Glutamatergic neuron (in vitro differentiated cells): ENCODE results near the gene ANO1. TPM values are rescaled to one million over a fixed set of nuclear protein-coding genes. Genes with fewer than 3 reads are reported as not detected.

Source experiments
- DNase-seq: peaks from one replicate; pipeline ENCODE4 v3.0.0; 2022
- H3K27ac Mint-ChIP-seq: one replicate; pipeline ENCODE4 v1.8.0; 2020; ENCODE audit warnings: mild to moderate bottlenecking, mixed read lengths, inconsistent platforms; ENCODE audit not compliant: unreplicated experiment
- H3K27me3 Mint-ChIP-seq: one replicate; pipeline ENCODE4 v1.8.0; 2020; ENCODE audit warnings: mild to moderate bottlenecking, moderate library complexity, mixed read lengths, inconsistent platforms; ENCODE audit not compliant: unreplicated experiment
- H3K36me3 Mint-ChIP-seq: one replicate; pipeline ENCODE4 v1.8.0; 2020; ENCODE audit warnings: mild to moderate bottlenecking, mixed read lengths, inconsistent platforms; ENCODE audit not compliant: unreplicated experiment
- H3K4me1 Mint-ChIP-seq: one replicate; pipeline ENCODE4 v1.8.0; 2020; ENCODE audit warnings: mild to moderate bottlenecking, low read depth, mixed read lengths, inconsistent platforms; ENCODE audit not compliant: unreplicated experiment
- H3K4me3 Mint-ChIP-seq: one replicate; pipeline ENCODE4 v1.8.0; 2020; ENCODE audit warnings: mild to moderate bottlenecking, mixed read lengths, inconsistent platforms; ENCODE audit not compliant: unreplicated experiment
- H3K9me3 Mint-ChIP-seq: one replicate; pipeline ENCODE4 v1.8.0; 2020; ENCODE audit warnings: mild to moderate bottlenecking, moderate library complexity, mixed read lengths, inconsistent platforms; ENCODE audit not compliant: unreplicated experiment
- total RNA-seq: library from RNA; stranded (reverse); fragmentation: NEBNext Ultra II Directional; extraction: Animal tissue kit (Norgen Biotek cat#: 25700); gene quantifications from one replicate; pipeline ENCODE4 v1.2.1, GENCODE V29; 2021; ENCODE audit not compliant: unreplicated experiment
- TF ChIP-seq, protein P1 (sequence below): fragments of 200-600 bp; sonication (generic); IDR thresholded peaks from one replicate; pipeline ENCODE4 v1.5.0; 2021; ENCODE audit not compliant: partially characterized antibody, unreplicated experiment

Gene ANO1
- total RNA-seq, 1 donor from 2014 or later = not detected

DNA sequence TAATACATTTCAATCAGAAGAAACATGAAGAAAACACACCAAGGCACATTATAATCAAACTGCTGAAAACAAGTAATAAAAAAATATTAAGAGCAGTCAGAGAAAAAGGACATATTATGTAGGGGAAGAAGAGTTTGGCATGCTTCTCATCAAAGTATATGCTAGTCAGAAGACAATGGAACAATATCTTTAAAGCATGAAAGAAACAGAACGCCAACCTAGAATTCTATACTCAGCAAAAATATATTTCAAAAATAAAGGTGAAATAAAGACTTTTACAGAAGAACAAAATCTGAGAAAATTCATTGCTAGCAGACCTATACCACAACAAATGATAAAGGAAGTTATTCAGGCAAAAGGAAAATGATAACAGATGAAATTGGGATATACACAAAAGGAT is 34.6 kb upstream of the ANO1 start:
- H3K27ac Mint-ChIP-seq = no peak overlapping the region
- peaks cover 5% of the 10 kb centered on the region for H3K9me3 Mint-ChIP-seq
- peaks cover 21% of the 10 kb centered on the region for H3K36me3 Mint-ChIP-seq
- TF ChIP-seq, protein P1, sequence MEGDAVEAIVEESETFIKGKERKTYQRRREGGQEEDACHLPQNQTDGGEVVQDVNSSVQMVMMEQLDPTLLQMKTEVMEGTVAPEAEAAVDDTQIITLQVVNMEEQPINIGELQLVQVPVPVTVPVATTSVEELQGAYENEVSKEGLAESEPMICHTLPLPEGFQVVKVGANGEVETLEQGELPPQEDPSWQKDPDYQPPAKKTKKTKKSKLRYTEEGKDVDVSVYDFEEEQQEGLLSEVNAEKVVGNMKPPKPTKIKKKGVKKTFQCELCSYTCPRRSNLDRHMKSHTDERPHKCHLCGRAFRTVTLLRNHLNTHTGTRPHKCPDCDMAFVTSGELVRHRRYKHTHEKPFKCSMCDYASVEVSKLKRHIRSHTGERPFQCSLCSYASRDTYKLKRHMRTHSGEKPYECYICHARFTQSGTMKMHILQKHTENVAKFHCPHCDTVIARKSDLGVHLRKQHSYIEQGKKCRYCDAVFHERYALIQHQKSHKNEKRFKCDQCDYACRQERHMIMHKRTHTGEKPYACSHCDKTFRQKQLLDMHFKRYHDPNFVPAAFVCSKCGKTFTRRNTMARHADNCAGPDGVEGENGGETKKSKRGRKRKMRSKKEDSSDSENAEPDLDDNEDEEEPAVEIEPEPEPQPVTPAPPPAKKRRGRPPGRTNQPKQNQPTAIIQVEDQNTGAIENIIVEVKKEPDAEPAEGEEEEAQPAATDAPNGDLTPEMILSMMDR = no peak
- H3K4me1 Mint-ChIP-seq = no peaks in the 10 kb centered on the region
- DNase-seq = no peak
- no peak overlapping the region for H3K4me3 Mint-ChIP-seq
- no peaks in the 10 kb centered on the region for H3K27me3 Mint-ChIP-seq

DNA sequence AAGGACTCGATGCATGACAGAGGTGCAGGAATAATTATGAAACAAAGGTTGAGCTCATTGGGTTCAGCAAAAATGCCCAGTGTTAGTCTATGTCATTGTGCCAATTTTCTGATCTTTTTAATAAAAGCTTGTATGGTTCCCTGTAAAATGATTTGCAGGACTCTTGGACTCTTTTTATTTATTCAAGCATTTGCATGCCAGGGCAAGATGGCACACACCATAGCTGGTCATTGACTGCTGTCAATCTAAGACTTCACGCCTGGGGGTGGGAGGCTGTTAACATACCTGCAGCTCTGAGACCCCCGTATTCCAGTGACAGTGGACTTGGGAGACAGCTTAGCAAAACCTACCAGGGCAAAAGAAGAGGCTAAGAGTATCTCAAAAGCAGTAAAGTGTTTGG is 32.0 kb upstream of the ANO1 start:
- Mint-ChIP-seq H3K9me3 (peaks cover 4% of the 10 kb centered on the region), H3K36me3 (peaks cover 15% of the 10 kb centered on the region), H3K27ac (no peak overlapping the region), H3K4me3 (no peak overlapping the region), H3K27me3 (peaks cover 2% of the 10 kb centered on the region), H3K4me1 (no peaks in the 10 kb centered on the region)
- TF ChIP-seq, protein P1 = no peak
- DNase-seq = no peak

DNA sequence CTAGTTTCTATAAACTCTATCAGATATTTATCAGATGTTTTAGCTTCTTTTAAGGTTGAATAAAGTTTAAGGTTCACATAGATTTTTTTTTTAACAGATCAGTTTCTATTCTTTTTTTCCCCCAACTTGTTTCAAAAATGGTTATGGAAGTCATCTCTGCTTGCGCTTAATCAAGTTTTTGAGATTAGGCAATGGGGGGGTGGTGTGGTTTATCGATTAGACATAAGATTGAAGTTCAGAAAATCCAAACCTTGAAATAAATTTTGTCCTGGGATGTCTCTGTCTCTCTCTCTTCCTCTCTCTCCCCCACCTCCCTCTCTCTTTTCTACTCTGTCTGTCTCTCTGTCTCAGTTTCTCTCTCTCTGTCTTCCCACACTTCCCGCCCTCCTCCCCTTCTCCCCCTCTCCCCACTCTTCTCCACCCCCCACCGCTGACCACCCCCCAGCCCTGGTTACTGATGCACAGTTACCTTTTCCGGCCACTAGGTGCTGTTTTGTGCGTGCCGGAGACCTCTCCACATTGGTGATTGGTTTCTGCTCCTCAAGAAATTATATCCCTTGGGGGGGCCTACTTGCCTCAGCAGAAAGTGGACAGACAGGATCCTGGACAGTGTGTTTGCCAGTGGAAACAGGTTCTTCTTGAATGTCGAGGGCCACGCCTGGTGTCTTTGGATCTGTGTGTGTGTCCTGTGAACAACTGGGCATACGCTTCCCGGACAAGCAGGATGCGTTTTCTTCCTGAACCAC is 29.7 kb upstream of the ANO1 start:
- Mint-ChIP-seq H3K27me3 (peaks cover 2% of the 10 kb centered on the region), H3K4me1 (no peaks in the 10 kb centered on the region), H3K27ac (no peak overlapping the region), H3K9me3 (peaks cover 3% of the 10 kb centered on the region), H3K36me3 (peaks cover 13% of the 10 kb centered on the region), H3K4me3 (no peak overlapping the region)
- DNase-seq = no peak
- TF ChIP-seq, protein P1 = no peak

DNA sequence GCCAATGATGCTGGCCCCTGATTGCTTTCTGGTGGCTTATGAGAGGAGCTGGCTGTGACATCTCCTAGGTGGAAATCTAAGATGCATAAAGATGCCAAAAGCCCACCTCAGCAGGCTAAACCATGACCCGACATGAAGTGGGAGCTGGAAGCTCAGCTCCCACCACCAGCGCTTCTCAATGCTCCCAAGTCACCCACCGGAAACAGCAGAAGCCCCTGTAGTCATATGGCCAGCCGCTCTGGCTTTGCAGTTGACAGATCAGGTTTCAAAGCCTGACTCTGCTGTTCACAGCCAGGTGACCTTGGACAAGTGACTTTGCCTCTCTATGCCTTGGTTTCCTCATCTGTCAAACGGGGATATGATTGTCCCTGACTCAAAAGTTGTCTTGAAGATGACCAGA is 29.1 kb upstream of the ANO1 start:
- H3K9me3 Mint-ChIP-seq = peaks cover 3% of the 10 kb centered on the region
- peaks cover 13% of the 10 kb centered on the region for H3K36me3 Mint-ChIP-seq
- H3K4me3 Mint-ChIP-seq = no peak overlapping the region
- TF ChIP-seq, protein P1 = no peak
- peaks cover 4% of the 10 kb centered on the region for H3K27me3 Mint-ChIP-seq
- no peak for DNase-seq
- no peaks in the 10 kb centered on the region for H3K4me1 Mint-ChIP-seq
- H3K27ac Mint-ChIP-seq = no peak overlapping the region

DNA sequence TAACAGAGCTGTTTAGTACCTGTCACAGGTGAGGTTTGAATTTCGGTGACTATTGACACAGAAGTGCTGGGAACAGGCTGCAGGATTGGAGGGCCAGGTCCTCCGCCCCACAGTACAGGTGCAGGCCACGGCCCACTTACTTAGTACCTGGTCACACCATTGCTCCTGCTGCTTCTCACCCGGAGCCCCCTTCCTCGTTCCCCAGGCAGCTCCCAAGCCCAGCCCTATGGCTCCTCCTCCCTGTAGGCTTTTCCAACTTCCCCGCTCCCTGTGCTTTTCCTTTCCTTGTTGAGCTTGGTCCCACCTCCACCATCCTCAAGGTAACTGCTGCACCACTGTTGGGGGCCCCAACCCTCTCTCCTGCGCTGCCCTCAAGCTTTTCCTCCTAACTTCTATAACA is 27.9 kb upstream of the ANO1 start:
- no peak for DNase-seq
- Mint-ChIP-seq H3K4me1 (no peaks in the 10 kb centered on the region), H3K4me3 (no peak overlapping the region), H3K27ac (no peak overlapping the region), H3K36me3 (peaks cover 13% of the 10 kb centered on the region), H3K9me3 (peaks cover 3% of the 10 kb centered on the region), H3K27me3 (peaks cover 4% of the 10 kb centered on the region)
- TF ChIP-seq, protein P1 = no peak
